ENCODE measurements around the gene RAD51B. TPM values are rescaled to one million over a fixed set of nuclear protein-coding genes. Genes with fewer than 3 reads are reported as not detected.

Gene RAD51B
- total RNA-seq, 6 experiments from 2014 or later = 2.7 to 5.8 (median 4.3) TPM

- no peak for ATAC-seq
These were observed 571.9 kb downstream of the RAD51B start for GRCh38 chr14:68391311-68392014.

GRCh38 chr14:68392393-68393141 lies 573.0 kb downstream of the RAD51B start:
- 8% methylated on average over 7 of the region's 7 CpGs for WGBS (ENCODE audit: insufficient coverage, low coverage, low lambda C conversion rate, missing lambda C conversion rate)
- Histone ChIP-seq H3K27me3 (no peaks in the 10 kb centered on the region), H3K9me3 (no peaks in the 10 kb centered on the region), H3K4me1 (peaks cover 0 to 29% (median 12%) of the 10 kb centered on the region in 4 donors), H3K4me3 (no peak overlapping the region), H3K36me3 (no peaks in the 10 kb centered on the region), H3K27ac (peak overlapping the region; percentile 35 to 54 (median 45))
- DNase-seq = peak; percentile 75 to 89 (median 87)
- intact Hi-C loops (cut with DNase I) = no loop called here
- TF ChIP-seq POLR2A (IDR thresholded peaks at IDR 0.05) = peak; percentile 24
- no peak for TF ChIP-seq CTCF (IDR thresholded peaks at IDR 0.05)
- ATAC-seq = peak; percentile 85 to 93 (median 89)

More at GRCh38 chr14:68391311-68392014, 571.9 kb downstream of the RAD51B start:
- Histone ChIP-seq H3K36me3 (no peaks in the 10 kb centered on the region), H3K4me1 (peaks cover 0 to 29% (median 12%) of the 10 kb centered on the region in 4 donors), H3K27ac (peak overlapping the region in 1 of 3 donors; percentile 45), H3K27me3 (no peaks in the 10 kb centered on the region), H3K4me3 (no peak overlapping the region), H3K9me3 (no peaks in the 10 kb centered on the region)
- intact Hi-C loops (cut with DNase I) = no loop called here
- no peak for DNase-seq
- TF ChIP-seq POLR2A (IDR thresholded peaks at IDR 0.05) (no peak), CTCF (IDR thresholded peaks at IDR 0.05) (no peak)
- WGBS (ENCODE audit: insufficient coverage, low coverage, low lambda C conversion rate, missing lambda C conversion rate) = 76% methylated on average over 4 of the region's 4 CpGs

GRCh38 chr14:68393259-68393658 lies 573.7 kb downstream of the RAD51B start:
- H3K27me3 ChIP-seq = no peaks in the 10 kb centered on the region
- no peak for DNase-seq
- 69% methylated on average over 7 of the region's 7 CpGs for WGBS (ENCODE audit: insufficient coverage, low coverage, low lambda C conversion rate, missing lambda C conversion rate)
- intact Hi-C loops (cut with DNase I) = no loop called here
- H3K36me3 ChIP-seq = no peaks in the 10 kb centered on the region
- H3K9me3 ChIP-seq = no peaks in the 10 kb centered on the region
- TF ChIP-seq POLR2A (IDR thresholded peaks at IDR 0.05) (no peak), CTCF (IDR thresholded peaks at IDR 0.05) (no peak)
- H3K4me1 ChIP-seq = peaks cover 0 to 29% (median 12%) of the 10 kb centered on the region in 4 donors
- no peak overlapping the region for H3K4me3 ChIP-seq
- no peak for ATAC-seq
- H3K27ac ChIP-seq = peak overlapping the region; percentile 35 to 54 (median 45)

GRCh38 chr14:68394118-68394763 lies 574.7 kb downstream of the RAD51B start:
- WGBS (ENCODE audit: insufficient coverage, low coverage, low lambda C conversion rate, missing lambda C conversion rate) = 74% methylated on average over 3 of the region's 6 CpGs
- Histone ChIP-seq H3K27ac (peak overlapping the region in 1 of 3 donors; percentile 45), H3K9me3 (no peaks in the 10 kb centered on the region), H3K4me1 (peaks cover 0 to 29% (median 12%) of the 10 kb centered on the region in 4 donors), H3K27me3 (no peaks in the 10 kb centered on the region), H3K36me3 (no peaks in the 10 kb centered on the region), H3K4me3 (no peak overlapping the region)
- ATAC-seq (no peak), DNase-seq (no peak)
- intact Hi-C loops (cut with DNase I) = no loop called here
- TF ChIP-seq CTCF (IDR thresholded peaks at IDR 0.05) (no peak), POLR2A (IDR thresholded peaks at IDR 0.05) (no peak)
